Activated T-cell treated with anti-CD3 and anti-CD28 coated beads, Interleukin-2, amount 50 U/mL, for 1 hour (primary cell): ENCODE data around the gene VSTM1.

Experiments
- DNase-seq: peaks from one replicate; pipeline ENCODE4 v3.0.0-alpha.2; 2020

VSTM1 gene

GRCh38 chr19:54009440-54009839 is 54.3 kb downstream of the VSTM1 start:
- no peak for DNase-seq

GRCh38 chr19:54002495-54003315 is 61.0 kb downstream of the VSTM1 start:
- no peak for DNase-seq

GRCh38 chr19:54001496-54001895 is 62.2 kb downstream of the VSTM1 start:
- no peak for DNase-seq

- no peak for DNase-seq
Measured at GRCh38 chr19:53999694-54000093, 64.0 kb downstream of the VSTM1 start.

GRCh38 chr19:53998223-53998622 is 65.5 kb downstream of the VSTM1 start:
- DNase-seq = no peak

- no peak for DNase-seq
Measured at GRCh38 chr19:53994811-53995210, 68.9 kb downstream of the VSTM1 start.

- no peak for DNase-seq
Measured at GRCh38 chr19:53993448-53993847, 70.2 kb downstream of the VSTM1 start.

- no peak for DNase-seq
Measured at GRCh38 chr19:53992815-53993214, 70.9 kb downstream of the VSTM1 start.

GRCh38 chr19:53992211-53992610 is 71.5 kb downstream of the VSTM1 start:
- no peak for DNase-seq

GRCh38 chr19:53991224-53992113 is 72.2 kb downstream of the VSTM1 start, which contains the start of gene CACNG6:
Gene CACNG6 (plus strand): TSS chr19:53991637. CDS start chr19:53992878, 1,241 bp downstream.
- DNase-seq = no peak
